Right lung (tissue), 10 donors: ENCODE results near the gene RNASEL. TPM values are rescaled to one million over a fixed set of nuclear protein-coding genes. Genes with fewer than 3 reads are reported as not detected.
"Not testable (repeated sequence)": the region's sequence is repeated elsewhere in the genome, so short reads cannot be mapped to it uniquely, and the experiment has no call there.

Experiments used
- DNase-seq, 2 donors: peaks; one replicate each; pipeline ENCODE4 v3.0.0-alpha.2; 2013
- long read RNA-seq, 8 donors: transcript quantifications; one replicate each; lab custom pipeline, GENCODE V29; 2026
- polyA plus RNA-seq, 5 donors: library from polyadenylated mRNA; unstranded; fragments of 120-200 nt; gene quantifications; one replicate each; pipeline versions ENCODE4 v1.2.1 to v1.2.3, GENCODE V29; 2013; ENCODE audit warnings: inconsistent platforms in 1 of 5, low replicate concordance in 1 of 5; ENCODE audit not compliant: insufficient read length in 5 of 5, insufficient read depth in 1 of 5

RNASEL gene, protein sequence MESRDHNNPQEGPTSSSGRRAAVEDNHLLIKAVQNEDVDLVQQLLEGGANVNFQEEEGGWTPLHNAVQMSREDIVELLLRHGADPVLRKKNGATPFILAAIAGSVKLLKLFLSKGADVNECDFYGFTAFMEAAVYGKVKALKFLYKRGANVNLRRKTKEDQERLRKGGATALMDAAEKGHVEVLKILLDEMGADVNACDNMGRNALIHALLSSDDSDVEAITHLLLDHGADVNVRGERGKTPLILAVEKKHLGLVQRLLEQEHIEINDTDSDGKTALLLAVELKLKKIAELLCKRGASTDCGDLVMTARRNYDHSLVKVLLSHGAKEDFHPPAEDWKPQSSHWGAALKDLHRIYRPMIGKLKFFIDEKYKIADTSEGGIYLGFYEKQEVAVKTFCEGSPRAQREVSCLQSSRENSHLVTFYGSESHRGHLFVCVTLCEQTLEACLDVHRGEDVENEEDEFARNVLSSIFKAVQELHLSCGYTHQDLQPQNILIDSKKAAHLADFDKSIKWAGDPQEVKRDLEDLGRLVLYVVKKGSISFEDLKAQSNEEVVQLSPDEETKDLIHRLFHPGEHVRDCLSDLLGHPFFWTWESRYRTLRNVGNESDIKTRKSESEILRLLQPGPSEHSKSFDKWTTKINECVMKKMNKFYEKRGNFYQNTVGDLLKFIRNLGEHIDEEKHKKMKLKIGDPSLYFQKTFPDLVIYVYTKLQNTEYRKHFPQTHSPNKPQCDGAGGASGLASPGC
- polyA plus RNA-seq = 10 to 100 TPM in 4 of 5 donors, 1 to 10 TPM in 1; 8.7 to 13.2 (median 12.6) TPM
- long read RNA-seq, donor 1, full-length matches to known transcripts = 1 of 1 reads
- long read RNA-seq, donor 1, partial matches to known transcripts = 0 of 1 reads
- long read RNA-seq, donor 1, other reads (novel, unspliced or antisense) = 0 of 1 reads
- long read RNA-seq, donor 2, full-length matches to known transcripts = 1 of 1 reads
- long read RNA-seq, donor 2, partial matches to known transcripts = 0 of 1 reads
- long read RNA-seq, donor 2, other reads (novel, unspliced or antisense) = 0 of 1 reads
- long read RNA-seq, donor 3, full-length matches to known transcripts = 2 of 2 reads
- long read RNA-seq, donor 3, partial matches to known transcripts = 0 of 2 reads
- long read RNA-seq, donor 3, other reads (novel, unspliced or antisense) = 0 of 2 reads
- long read RNA-seq, donor 4 = 0 reads
- long read RNA-seq, donor 5, full-length matches to known transcripts = 1 of 13 reads
- long read RNA-seq, donor 5, partial matches to known transcripts = 12 of 13 reads
- long read RNA-seq, donor 5, other reads (novel, unspliced or antisense) = 0 of 13 reads
- long read RNA-seq, donor 6, full-length matches to known transcripts = 1 of 6 reads
- long read RNA-seq, donor 6, partial matches to known transcripts = 5 of 6 reads
- long read RNA-seq, donor 6, other reads (novel, unspliced or antisense) = 0 of 6 reads
- long read RNA-seq, donor 7, full-length matches to known transcripts = 1 of 1 reads
- long read RNA-seq, donor 7, partial matches to known transcripts = 0 of 1 reads
- long read RNA-seq, donor 7, other reads (novel, unspliced or antisense) = 0 of 1 reads
- long read RNA-seq, donor 8, full-length matches to known transcripts = 1 of 1 reads
- long read RNA-seq, donor 8, partial matches to known transcripts = 0 of 1 reads
- long read RNA-seq, donor 8, other reads (novel, unspliced or antisense) = 0 of 1 reads

DNA sequence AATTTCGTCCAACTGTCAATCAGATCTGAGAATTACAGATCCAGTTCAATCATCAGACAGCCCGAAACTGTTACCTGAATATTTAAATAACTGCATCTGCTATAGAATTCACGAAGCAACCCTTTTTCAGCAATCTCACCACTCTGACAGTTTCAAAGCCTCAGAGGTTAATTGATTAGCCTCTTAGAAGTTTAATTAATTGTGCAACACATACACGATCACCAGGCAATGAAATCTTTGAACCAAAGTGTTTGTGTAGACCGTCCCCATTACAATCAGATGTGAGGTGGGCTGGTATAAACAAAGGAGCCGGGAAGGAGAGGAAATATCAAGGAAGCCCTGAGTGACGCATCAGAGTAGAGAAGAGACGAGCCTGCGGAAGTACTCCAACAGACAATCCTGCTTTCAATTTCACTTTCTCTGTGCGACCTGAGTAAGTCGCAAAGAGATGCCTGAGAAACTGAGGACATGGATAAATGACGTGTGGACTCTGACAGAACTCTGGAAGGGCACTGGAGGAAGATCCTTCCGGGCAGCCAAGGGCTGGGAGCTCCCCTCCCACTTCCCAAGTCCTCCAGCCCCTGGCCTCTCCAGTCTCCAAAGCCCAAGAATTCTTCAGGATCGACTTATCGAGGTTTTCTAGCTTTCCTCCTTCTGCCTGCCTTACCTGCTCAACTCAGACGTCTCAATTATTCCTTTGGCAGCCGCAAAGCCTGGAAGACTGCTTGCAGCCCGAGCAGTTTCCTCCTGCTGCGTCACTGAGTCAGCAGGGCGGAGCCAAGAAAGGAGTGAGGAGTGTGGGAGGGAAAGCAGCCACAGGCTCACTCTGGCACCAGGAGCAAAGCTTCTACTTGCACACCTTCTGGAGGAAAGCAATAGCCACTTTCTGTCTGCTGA is at the start of gene RNASEL:
TSS of gene RNASEL (minus strand) at position 757 of the 897 bp plus-strand sequence. CDS start 2,450 bp downstream, outside the sequence.
- DNase-seq = peak; percentile 61 to 65

DNA sequence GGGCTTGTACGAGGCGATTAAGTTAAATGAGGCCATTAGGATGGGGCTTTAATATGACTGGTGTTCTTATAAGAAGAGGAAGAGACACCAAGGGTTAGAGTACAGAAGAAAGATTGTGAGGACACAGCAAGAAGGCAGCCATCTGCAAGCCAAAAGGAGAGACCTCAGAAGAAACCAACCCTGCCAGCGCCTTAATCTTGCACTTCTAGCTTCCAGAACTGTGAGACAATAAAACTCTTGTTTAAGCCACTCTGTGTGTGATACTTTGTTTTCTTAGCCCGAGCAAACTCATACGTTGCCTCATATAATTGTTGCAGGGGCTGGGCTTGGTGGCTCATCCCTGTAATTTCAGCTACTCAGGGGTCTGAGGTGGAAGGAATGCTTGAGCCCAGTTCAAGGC is 48.7 kb upstream of the RNASEL start:
- DNase-seq = no peak

DNA sequence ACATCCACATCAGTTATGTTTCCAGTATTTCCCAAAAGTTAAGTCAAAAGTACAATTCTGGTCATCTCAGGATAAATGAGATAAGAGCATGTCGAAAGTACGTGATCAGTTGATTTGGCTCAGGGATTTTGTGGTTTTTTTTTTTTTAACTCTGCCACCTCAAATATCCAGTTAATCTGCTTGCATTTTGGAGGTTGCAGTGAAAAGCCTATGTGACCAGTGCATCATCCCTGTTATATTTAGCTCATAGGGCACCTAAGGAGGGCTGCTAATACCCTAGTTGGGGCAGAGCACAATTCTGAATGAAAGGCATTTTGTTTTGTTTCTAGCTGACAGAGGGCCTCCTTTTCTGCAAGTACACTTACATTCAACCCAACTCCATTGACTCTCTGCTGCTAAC is 46.8 kb upstream of the RNASEL start:
- no peak for DNase-seq

DNA sequence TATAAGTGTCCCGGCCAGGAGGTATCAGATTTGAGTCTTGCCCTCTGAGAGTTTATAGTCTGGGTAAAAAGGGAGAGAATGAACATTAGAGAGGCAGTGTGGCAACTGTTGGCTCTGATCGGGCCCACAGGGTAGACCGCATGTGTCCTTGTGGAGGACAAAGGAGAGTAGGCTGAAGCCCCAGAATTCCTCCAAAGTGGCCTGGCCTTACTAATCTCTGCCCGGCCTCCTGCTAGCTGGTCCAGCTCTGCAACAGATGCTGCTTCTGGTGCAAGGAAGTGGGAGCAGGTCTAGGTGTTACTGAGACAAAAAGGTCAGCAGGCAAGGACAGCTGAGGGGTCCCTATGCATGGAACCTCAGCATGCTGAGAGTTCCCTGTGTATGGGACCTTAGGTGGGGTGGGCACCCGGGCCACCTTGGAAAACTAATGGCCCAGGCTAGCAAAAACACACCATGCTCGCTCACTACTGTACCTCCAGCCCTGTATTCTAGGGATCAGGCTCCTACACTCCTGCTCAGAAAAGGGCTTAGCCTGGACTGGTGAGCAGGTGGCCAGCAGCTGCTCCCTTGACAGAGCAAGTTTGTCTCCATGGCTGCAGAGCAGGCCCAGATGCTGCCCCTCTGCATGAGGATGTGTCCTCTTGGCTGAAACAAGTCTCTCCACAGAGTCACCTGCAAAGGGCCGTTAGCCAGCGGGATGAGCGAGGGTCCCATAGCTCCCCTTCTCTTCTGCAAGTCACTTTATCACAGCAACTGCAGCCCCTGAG is 45.4 kb upstream of the RNASEL start:
- DNase-seq = no peak

DNA sequence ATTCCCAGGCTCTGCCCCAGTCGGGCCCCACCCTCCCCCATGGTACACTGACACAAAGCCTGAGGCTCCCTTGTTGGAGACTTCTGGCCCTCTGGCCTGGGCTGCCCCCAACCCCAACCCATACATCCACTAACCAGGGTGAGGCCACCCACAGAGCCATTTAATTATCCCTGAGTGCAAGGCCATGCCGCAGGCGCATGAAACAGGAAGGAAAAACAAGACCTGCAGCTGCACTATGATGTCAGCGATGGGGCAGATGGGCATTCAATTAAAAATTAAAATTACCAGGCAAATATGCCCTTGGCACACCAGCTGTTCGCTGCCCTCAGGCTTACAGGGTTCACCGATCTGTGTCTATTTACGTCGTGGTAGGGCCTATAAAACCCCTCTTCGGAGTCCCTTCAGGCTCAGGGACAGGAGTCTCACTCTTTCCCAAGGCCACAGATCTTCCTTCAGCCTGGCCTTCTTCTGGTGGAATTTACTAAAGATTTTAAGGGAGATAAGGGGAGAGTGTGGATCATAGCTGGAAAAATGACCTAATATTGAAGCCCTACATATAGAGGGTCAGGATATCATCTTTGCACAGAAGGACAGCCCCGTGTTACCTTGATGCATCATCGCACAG is 44.7 kb upstream of the RNASEL start:
- no peak for DNase-seq

DNA sequence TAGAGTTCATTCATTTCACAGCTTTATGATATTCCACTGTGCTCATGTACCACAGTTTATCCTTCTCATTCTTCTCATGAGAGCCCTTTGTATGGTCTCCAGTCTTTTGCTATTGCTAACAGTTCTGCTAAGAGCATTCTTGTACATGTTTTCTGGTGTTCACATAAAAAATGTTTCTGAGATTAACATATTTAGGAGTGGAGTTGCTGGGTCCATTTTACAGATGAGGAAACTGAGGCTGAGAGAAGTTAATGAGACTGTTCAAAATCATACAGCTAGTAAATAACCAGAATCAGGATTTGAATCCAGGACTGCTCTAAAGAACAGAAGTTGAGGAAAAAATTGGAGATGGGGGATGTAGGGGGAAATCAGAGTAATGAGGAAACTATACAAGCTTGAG is 44.0 kb upstream of the RNASEL start:
- no peak for DNase-seq

DNA sequence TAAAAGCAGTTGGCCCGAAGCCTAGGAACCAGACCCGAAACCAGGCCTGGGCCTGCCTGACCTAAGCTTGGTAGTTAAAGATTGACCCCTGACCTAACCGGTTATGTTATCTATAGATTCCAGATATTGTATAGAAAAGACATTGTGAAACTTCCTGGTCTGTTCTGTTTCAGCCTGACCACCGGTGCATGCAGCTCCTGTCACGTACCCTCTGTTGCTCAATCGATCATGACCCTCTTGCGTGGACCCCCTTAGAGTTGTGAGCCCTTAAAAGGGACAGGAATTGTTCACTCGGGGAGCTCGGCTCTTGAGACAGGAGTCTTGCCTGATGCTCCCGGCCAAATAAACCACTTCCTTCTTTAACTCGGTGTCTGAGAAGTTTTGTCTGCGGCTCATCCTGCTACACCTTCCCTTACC is 43.4 kb upstream of the RNASEL start:
- not testable (repeated sequence) for DNase-seq

DNA sequence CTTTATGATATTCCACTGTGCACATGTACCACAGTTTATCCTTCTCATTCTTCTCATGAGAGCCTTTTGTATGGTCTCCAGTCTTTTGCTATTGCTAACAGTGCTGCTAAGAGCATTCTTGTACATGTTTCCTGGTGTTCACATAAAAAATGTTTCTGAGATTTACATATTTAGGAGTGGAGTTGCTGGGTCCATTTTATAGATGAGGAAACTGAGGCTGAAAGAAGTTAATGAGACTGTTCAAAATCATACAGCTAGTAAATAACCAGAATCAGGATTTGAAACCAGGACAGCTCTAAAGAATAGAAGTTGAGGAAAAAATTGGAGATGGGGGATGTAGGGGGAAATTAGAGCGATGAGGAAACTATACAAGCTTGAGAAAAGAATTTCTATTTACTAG is 42.9 kb upstream of the RNASEL start:
- no peak for DNase-seq

DNA sequence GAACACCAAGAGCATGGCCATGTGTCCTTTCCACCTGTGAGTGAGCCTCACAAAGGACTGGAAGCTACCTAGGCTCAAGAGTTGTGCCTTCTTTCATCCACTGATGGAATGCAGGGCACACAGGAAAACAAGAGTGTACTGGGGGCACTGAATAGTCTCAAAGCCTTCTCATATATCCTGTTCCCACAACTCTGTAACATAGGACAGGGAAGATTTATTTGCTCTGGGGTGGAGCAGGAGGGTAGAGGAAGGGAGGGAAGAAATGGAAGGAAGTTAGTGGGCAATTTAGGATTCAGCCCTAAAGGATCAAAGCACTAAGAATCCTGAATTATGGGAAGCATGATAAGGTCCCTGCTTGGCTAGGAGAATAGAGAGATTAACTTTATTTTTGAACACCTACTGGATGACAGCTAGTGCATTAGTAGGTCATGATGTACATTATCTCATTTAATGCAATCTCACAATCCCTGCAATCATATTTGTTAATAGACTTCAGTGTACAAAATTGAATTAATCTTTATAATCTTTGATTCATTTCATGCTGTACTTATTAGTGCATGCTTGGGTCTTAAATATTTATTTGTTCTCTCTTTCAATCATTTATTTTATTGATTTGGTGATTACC is 42.1 kb upstream of the RNASEL start:
- DNase-seq = no peak

DNA sequence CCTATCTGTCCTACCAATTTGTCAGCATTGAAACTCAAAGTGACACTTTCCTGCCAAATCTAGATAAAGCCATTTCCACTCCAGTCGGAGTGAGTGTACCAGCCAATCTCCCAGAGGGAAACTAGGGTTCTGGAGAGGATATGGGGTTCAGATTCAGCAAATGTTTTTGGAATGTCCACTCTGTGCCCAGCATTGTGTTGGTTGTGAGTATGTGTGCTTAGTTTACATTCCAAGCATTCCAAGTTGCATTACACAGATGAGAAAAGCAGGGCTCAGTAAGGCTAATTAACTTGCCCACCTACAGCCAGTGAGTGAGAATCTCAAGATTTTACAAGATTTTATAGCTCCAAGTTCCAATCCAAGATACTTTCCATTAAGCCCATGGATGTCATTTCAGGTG is 41.5 kb upstream of the RNASEL start:
- no peak for DNase-seq

DNA sequence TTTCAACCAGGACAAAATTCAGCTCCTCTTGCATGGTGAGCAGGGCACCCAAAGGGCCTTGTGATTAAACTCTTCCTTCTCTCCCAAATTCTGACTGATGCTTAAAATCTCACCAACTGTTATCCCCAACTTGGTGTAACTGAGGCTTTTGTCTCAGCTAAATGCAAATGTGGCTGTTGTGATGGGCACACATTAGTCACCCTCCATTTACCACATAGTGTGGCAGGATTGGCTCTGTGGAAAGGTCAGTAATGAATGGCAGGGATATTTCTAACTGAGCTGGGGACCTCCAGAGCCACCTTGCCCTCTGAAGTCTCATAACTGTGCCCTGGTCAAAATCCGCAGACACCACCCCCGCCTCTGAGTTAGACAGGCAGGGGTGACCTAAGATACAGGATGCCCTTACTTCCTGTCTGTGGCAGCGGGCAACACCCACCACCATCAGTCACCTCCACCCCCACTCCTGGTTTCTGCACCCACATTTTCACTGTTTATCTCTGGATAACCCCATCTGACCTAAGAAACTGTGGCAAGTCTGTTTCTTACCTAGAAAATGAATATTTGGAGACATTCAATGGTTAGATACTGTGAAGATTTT is 40.5 kb upstream of the RNASEL start:
- no peak for DNase-seq

DNA sequence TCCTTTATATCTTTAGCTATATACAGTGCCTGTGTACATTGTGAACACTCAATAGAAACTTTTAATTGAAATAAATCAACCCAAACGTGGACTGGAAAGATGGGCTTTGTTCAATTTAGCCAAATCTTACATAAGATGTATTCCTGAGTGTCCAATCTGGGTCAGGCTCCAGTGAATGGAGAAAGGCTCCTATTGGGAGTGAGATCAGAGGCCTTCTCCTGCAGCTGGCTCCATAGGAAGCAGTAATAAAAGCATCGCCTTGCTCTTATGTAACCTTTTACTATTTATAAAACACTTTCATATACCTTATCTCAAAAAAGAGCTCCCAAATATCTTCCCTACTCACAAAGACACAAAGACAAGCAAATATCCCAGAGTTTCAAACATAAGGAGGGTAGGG is 40.0 kb upstream of the RNASEL start:
- DNase-seq = no peak

DNA sequence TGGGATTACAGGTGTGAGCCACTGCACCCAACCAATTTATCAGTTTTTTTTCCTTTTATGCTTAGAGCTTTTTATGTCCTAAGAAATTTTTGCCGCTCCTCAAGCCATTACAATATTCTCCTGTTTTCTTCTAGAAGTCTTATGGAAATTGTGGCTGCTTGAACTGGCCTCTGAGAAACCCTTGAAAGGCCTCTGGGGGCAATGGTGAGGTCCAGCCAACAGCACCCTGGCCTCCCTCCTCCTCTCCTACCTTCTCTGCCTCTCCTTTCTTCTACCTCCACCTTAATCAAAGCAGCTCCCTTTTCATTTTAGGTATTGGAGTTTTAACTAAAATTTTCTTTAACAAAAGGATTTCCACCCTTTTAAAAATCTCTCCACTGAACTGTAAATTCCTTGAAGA is 39.6 kb upstream of the RNASEL start:
- no peak for DNase-seq

DNA sequence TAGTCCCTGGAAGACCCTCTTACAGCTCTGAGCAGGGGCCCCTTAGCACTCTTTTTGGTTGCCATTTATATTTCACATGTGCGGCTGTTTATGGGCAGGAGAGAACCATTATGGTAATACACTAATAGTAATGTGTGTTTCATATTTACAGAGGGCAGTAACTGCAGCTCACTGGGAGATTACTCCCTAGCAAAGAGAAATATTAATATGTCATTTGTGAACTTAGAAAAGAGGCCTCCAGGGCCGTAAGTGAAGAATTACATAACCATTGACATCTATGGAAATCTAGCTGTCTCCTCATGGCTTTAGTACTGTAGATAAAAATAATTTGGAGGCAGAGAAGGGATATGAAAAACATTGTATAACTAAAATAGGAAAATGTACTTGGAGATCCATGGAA is 38.6 kb upstream of the RNASEL start:
- no peak for DNase-seq

DNA sequence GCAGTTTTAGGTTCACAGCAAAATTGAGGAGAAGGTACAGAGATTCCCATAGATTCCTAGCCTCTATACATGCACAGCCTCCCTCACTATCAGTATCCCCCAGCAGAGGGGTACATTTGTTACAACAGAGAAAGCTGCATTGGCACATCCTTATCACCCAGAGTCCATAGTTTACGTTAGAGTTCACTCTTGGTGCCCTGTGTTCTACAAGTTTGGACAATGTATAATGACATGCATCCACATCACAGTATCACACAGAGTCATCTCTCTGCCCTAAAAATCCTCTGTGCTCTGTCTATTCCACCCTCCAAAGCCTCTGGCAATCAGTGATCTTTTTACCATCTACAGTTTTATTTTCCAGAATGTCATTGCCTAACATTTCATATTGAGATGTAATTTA is 37.5 kb upstream of the RNASEL start:
- DNase-seq = no peak

DNA sequence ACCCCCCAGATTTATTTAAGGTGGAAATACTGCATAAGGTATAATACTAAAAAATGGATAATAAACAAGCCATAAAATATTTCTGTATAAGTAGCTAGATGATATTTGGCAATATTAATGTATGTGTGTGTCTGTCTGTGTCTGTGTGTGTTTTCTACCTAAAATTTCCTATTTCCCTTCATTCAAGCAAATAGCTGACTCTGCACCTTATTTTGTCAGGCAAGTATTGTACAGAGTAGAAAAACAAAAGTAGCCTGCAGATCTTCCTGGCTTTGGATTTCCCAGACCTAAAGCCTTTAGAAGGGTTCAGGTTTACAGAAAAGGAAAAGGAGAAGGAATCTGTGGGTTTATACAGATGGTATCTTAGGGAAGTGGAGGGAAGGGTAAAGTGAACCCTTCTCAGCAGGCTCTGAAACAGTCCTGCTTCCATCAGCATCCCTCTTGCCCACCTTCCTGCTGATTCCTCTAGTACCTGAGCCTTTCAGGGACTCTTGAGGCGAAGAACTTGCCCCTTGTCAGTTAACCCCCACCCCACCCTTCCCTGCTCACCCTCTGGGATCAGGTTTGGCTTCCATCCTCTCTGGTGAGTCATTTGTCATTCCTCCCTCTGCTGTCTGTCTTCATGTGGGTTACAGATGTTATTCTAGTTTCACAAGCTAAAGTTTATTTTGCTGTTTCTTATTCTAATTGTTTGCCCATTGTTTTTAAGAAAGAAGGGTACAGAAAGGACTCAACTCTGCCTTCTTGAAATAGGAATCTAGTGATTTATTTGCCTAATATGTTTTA is 36.9 kb upstream of the RNASEL start:
- no peak for DNase-seq

DNA sequence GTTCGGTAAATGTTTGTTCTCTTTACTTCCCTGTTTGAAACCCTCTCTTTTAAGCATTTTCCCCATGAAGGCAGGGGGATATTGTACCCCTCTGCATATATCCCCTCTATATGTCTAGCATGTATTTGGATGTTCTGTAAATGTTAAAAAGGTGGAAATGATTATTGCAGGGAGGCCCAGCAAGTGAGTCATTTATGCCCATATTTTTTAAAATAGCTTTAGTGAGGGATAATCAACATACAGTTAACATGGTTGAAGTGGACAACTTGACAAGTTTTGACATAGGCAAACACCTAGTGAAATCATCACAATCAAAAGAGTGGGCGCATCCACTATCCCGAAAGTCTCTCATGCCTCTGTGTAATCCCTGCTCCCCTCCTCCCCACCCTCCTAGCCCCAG is 36.0 kb upstream of the RNASEL start:
- no peak for DNase-seq
